ENCODE results near the gene DNAJC5. TPM values are rescaled to one million over a fixed set of nuclear protein-coding genes. Genes with fewer than 3 reads are reported as not detected.
A peak's percentile ranks its signal among the peaks of the same experiment; 100 is the strongest.

DNAJC5 gene
- total RNA-seq, 1 experiment from 2014 or later: 109 TPM

DNA sequence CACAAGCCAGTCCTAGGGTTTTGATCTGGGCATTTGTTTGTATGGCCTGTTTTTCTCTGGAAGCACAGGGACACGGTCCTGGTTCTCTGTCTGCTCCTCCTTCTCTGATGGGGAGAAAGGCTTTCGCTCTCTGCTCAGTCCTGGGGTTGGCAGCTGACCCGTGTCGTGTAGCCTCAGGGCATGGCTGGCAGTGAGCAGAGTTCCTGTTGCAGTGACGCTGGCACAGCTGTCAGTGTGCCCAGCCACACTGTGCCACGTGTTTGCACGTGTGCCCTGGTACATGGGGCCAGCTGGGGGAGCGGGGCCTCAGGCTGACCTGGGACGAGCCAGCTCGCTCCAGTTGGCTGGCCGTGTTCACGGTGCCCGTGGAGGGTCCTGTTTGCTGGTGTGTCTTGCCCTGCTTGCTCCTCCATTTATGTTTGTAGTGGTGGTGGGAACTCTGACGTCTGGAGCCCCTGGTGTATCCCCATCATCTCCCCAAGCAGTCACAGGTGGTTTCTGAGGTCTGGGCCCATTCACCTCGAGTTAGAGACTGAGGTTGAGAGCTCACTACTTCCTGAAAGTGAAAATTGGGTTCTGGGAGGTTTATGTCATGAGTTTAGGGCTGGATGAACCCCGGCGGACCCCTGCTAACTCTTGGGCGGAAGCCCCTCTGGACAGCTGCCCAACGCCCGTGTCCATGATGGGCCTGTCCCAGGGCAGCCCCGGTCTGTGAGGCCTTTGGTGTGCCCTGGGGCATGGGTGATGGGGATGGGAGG lies 10.2 kb upstream of the DNAJC5 start:
- no peak for DNase-seq (ENCODE audit: low spot score)

GRCh38 chr20:63885264-63886053 lies 9.5 kb upstream of the DNAJC5 start:
- DNase-seq (ENCODE audit: low spot score): no peak

DNA sequence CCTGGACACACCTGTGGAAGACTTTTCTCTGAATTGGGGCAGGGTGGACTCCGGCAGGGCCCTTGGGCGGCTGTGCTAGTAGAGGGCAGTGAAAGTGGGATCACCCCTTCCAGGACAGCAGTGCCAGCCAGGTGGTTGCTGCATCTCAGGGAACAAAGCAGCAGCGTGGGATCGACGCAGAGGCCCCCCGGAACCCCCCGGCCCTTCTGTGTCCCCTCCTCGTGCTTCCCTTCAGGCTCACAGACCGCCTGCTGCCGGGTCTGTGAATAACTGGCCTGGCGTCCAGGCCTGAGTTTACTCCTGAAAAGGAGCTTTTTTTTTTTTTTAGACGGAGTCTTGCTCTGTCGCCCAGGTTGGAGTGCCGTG lies 8.9 kb upstream of the DNAJC5 start:
- no peak for DNase-seq (ENCODE audit: low spot score)

- DNase-seq (ENCODE audit: low spot score): no peak
Measured at GRCh38 chr20:63886921-63887320, 8.0 kb upstream of the DNAJC5 start.

- DNase-seq (ENCODE audit: low spot score): no peak
Measured at GRCh38 chr20:63889241-63890200, 5.4 kb upstream of the DNAJC5 start.

DNA sequence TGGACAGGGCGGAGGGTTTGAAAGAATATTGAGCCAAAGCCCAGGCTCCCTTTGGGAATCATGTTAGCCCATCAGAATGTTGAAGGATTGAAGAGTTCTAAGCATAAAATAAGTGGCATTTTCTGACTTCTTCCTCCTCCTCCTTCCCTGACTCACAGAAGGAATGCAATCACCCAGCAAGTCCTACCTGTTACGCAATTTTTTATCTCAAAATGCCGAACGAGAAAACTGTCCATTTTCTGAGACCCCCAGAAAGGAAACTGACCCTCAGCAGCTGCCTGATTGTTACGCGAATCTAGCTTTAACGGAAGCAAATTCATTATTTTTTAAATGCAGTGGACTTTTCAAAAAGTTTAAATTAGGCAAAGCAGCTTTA lies 4.7 kb upstream of the DNAJC5 start:
- no peak for DNase-seq (ENCODE audit: low spot score)

- DNase-seq (ENCODE audit: low spot score): no peak
Measured at GRCh38 chr20:63890616-63891015, 4.3 kb upstream of the DNAJC5 start.

DNA sequence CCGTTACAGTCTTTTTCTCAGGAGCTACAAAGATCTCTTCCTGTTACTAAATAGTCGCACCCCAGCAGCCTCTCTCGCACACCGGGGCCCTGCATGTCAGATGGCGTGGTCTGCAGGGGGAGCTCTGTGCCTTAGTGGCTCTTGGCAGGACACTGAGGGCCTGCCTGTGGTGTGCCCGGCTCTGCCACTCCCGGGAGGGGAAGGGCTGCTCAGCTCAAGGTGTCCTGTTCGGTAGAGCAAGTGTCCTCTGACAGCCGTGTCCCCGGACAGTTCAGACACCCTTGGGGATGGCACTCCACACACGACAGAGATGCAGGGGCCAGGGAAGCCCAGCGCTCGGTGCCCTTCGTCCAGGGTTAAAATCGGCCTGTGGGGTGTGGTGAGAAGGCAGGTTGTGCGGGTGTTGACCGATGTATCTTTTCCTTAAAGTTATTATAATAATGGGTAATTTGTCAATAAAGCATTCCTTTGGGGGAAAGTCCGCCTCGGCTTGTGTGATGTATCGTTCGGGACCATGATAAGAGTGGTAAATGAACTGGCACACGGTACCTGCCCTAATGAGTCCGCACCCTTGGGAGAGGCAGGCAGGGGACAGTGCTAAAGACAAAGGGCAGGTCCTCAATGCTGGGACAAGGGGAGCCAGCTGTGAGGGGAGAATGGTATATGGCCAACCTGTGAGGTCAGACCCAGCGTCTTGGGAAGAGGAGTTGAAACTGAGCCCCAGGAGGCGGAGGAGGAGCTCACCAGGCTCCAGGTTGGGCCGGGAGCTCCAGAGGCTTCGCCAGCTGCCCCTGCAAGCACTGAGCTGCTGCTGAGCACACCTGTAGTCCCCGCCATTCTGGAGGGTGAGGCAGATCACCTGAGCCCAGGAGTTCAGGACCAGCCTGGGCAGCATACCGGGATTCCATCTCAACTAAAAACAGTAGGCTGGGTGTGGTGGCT lies 3.6 kb upstream of the DNAJC5 start:
- no peak for DNase-seq (ENCODE audit: low spot score)

- DNase-seq (ENCODE audit: low spot score): no peak
Measured at GRCh38 chr20:63892402-63892801, 2.5 kb upstream of the DNAJC5 start.

- no peak for DNase-seq (ENCODE audit: low spot score)
Measured at GRCh38 chr20:63893999-63894357, 948 bp upstream of the DNAJC5 start.

DNA sequence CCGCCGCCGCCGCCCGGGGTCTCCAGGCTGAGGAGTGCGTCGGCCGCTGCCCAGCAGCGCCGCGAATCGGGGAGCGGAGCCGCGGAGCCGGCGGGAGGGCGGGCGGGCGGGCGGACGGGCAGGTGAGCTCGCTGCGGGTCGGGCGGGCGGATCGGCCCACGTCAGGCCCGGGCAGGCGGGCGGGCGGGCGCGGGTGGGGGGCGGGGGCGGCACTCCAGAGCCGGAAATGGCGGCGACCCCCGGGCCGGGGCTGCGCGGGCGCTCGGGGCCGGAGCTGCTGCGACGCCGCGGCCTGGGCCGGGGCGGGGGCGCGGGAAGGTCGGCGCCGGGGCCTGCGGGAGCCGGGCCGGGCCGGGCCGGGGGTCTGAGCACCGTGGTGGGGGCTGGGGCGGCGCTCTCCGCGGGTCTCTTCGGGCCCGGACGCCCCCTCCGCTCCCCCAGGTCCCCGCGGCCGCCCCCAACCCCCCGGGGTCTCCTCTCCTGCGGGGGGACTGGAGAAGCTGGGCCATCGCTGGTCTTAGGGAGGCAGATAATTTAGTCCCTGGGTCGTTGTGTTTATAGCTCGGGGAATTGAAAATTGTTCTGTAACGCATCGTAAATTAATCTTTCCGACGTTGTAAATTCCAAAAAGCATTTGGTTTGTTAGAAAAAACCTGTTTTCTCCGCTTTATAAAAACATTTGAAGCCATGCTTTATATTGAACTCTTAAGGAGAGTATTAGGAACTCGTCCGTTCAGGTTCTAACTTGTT lies 451 bp downstream of the DNAJC5 start:
- no peak for DNase-seq (ENCODE audit: low spot score)

DNA sequence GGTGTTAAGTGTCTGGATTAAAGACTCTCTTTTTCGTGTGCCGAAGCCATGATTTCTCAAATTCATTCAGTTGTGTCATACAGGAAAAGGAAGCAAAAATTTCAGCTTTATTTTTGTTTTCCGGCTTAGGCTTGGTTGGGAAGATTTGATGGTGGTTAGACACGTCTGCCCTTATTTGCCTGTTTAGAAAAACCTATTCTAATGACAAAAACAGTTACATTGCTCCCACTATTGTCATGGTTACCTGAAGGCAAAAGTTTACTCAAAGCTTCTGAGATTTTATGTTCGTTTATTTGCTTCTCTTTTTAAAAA lies 982 bp downstream of the DNAJC5 start:
- DNase-seq (ENCODE audit: low spot score): peak; percentile 73

DNA sequence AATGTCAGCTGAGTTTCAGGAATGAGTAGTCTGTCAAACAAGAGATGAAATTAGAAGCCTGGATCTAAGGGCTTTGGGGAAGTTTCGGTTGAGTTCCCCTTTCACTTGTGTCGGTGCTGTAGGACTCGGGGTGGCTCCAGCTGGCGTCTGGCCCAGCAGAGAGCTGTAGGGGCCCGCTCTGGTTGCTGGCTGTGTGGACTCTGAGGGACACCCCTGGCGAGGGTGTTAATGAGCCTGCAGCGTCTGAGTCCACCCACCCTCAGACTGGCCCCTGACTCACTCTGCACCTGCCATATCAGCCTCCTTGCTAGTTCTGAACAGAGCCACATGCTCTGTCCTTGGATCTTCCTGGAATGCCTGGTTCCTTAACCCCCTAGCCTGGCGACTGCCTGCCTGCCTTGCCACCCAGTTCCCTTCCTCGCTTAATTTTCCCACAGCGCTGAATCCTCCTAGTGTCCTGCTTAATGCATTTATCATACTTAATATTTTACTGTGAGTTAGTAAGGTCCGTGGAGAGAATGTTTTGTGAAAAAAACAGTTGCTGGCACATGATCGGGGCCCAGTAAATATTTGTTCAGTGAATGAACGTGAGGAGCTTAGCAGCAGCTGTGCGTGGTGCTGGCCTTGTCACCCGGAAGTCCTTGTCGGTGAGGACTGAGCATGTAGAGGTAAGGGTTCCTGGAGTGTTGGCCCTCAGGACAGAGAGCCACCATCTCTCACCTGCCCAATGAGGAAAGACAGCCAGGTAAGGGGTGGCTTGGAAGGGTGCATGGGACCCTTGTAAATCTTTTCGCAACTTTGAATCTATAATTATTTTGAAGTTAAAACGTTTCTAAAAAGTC lies 1.6 kb downstream of the DNAJC5 start:
- peak; percentile 75 for DNase-seq (ENCODE audit: low spot score)

GRCh38 chr20:63897978-63898561 lies 3.1 kb downstream of the DNAJC5 start:
- DNase-seq (ENCODE audit: low spot score): no peak

- DNase-seq (ENCODE audit: low spot score): no peak
Measured at GRCh38 chr20:63898882-63899558, 4.1 kb downstream of the DNAJC5 start.

DNA sequence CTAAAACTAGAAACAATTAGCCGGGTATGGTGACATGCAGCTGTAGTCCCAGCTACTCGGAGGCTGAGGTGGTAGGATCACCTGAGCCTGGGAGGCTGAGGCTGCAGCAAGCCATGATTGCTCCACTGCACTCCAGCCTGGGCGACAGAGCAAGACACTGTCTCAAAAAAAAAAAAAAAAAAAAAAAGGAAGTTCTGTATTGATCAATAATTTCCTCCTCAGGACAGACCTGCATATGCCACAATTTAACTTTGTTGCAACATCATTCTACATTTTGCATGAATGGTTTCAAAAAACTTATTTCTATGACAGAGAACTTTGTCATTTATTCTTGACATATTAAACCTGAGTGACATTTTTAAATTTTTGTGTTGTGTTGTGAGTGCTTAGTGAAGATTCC lies 5.5 kb downstream of the DNAJC5 start:
- DNase-seq (ENCODE audit: low spot score): no peak

DNA sequence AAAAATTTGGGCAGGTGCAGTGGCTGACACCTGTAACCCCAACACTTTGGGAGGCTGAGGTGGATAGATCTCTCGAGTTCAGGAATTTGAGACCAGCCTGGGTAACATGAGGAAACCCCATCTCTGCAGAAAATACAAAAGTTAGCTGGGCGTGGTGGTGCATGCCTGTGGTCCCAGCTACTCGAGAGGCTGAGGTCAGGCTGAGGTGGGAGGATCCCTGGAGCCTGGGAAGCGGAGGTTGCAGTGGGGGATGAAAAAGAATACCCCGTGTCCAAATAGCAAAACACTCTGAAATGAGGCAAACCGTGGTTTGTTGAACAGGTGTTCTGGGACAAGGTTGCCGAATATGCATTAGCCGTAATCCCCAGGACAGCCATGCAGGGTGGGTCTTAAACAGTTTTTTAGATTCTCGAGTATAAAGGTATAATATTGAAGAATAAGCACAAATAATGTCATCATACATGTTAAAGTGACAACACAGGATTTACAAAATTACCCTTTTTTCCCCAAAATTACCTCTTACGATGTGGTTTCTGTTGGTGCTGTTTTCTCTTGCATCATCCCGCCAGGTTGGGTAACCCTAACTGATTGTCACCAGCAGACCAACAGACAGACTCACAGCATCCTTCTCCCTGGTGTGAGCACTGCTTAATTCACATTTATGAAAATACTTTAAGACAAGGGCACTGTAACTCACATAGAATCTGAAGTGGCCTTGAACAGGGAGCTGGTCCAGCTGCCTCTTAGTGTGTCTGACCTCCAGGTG lies 9.1 kb downstream of the DNAJC5 start:
- no peak for DNase-seq (ENCODE audit: low spot score)
